ENCODE data around the gene C16orf82. TPM values are rescaled to one million over a fixed set of nuclear protein-coding genes. Genes with fewer than 3 reads are reported as not detected.

C16orf82 gene
- polyA plus RNA-seq, 1 of the 3 experiments (the other 2 are of a cell fraction), result not detected

GRCh38 chr16:27025581-27025980, 41.1 kb upstream of the C16orf82 start:
- H3K79me2 ChIP-seq (ENCODE audit: insufficient read depth), result no peaks in the 10 kb centered on the region
- no peak overlapping the region for H3K9ac ChIP-seq
- WGBS (ENCODE audit: low lambda C conversion rate), result 1% methylated on average over 6 of the region's 6 CpGs
- H3K4me3 ChIP-seq (ENCODE audit: low read depth in 2 of 2, low read length in 1 of 2), result no peak overlapping the region
- no peaks in the 10 kb centered on the region for H3K9me2 ChIP-seq
- no peaks in the 10 kb centered on the region for H4K20me1 ChIP-seq (ENCODE audit: insufficient read depth)
- H3K27ac ChIP-seq (ENCODE audit: low read depth in 2 of 2, low read length in 1 of 2), result no peak overlapping the region
- H3K4me2 ChIP-seq, result no peak overlapping the region
- H3K9me3 ChIP-seq, result no peaks in the 10 kb centered on the region
- H3K36me3 ChIP-seq (replicated peaks in 1 of 2; ENCODE audit: control insufficient read depth in 1 of 2, insufficient read depth in 2 of 2, low read length in 1 of 2), result no peaks in the 10 kb centered on the region
- H2AFZ ChIP-seq (ENCODE audit: low read depth), result no peak overlapping the region
- DNase-seq, result no peak
- ChIA-PET CTCF (no interaction called here), POLR2A (no interaction called here)
- no peaks in the 10 kb centered on the region for H3K4me1 ChIP-seq (ENCODE audit: control insufficient read depth in 1 of 2, insufficient read depth in 2 of 2, low read depth in 1 of 2, low read length in 1 of 2)
- H3F3A ChIP-seq (replicated peaks; ENCODE audit: insufficient read depth), result no peaks in the 10 kb centered on the region
- TF ChIP-seq SIN3A (IDR thresholded peaks at IDR 0.05; ENCODE audit: borderline replicate concordance, low read depth, low read length) (no peak), ZBTB33 (IDR thresholded peaks at IDR 0.05; ENCODE audit: borderline replicate concordance, low read depth) (no peak), TAF1 (IDR thresholded peaks at IDR 0.05; ENCODE audit: borderline replicate concordance, low read depth, low read length) (no peak), TCF12 (IDR thresholded peaks at IDR 0.05) (no peak), JUND (IDR thresholded peaks at IDR 0.05) (no peak), RCOR1 (IDR thresholded peaks at IDR 0.05; ENCODE audit: low read length) (no peak), EP300 (IDR thresholded peaks at IDR 0.05; ENCODE audit: borderline replicate concordance in 1 of 2, low read depth in 1 of 2, low read length in 1 of 2) (no peak), CHD2 (IDR thresholded peaks at IDR 0.05; ENCODE audit: low read length, partially characterized antibody) (no peak), GATA2 (CRISPR knock-in tag; IDR thresholded peaks at IDR 0.05) (no peak), MEF2A (IDR thresholded peaks at IDR 0.05; ENCODE audit: borderline replicate concordance, low read depth) (no peak), PBX3 (IDR thresholded peaks at IDR 0.05) (no peak), FOSL2 (IDR thresholded peaks at IDR 0.05; ENCODE audit: borderline replicate concordance, low read depth) (no peak), FOXM1 (IDR thresholded peaks at IDR 0.05; ENCODE audit: low read depth) (no peak), YY1 (IDR thresholded peaks at IDR 0.05; ENCODE audit: low read depth) (no peak)
- TF ChIP-seq, protein P1, sequence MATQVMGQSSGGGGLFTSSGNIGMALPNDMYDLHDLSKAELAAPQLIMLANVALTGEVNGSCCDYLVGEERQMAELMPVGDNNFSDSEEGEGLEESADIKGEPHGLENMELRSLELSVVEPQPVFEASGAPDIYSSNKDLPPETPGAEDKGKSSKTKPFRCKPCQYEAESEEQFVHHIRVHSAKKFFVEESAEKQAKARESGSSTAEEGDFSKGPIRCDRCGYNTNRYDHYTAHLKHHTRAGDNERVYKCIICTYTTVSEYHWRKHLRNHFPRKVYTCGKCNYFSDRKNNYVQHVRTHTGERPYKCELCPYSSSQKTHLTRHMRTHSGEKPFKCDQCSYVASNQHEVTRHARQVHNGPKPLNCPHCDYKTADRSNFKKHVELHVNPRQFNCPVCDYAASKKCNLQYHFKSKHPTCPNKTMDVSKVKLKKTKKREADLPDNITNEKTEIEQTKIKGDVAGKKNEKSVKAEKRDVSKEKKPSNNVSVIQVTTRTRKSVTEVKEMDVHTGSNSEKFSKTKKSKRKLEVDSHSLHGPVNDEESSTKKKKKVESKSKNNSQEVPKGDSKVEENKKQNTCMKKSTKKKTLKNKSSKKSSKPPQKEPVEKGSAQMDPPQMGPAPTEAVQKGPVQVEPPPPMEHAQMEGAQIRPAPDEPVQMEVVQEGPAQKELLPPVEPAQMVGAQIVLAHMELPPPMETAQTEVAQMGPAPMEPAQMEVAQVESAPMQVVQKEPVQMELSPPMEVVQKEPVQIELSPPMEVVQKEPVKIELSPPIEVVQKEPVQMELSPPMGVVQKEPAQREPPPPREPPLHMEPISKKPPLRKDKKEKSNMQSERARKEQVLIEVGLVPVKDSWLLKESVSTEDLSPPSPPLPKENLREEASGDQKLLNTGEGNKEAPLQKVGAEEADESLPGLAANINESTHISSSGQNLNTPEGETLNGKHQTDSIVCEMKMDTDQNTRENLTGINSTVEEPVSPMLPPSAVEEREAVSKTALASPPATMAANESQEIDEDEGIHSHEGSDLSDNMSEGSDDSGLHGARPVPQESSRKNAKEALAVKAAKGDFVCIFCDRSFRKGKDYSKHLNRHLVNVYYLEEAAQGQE (IDR thresholded peaks at IDR 0.05; ENCODE audit: low read depth, low read length), result no peak
- TF ChIP-seq, protein P2, sequence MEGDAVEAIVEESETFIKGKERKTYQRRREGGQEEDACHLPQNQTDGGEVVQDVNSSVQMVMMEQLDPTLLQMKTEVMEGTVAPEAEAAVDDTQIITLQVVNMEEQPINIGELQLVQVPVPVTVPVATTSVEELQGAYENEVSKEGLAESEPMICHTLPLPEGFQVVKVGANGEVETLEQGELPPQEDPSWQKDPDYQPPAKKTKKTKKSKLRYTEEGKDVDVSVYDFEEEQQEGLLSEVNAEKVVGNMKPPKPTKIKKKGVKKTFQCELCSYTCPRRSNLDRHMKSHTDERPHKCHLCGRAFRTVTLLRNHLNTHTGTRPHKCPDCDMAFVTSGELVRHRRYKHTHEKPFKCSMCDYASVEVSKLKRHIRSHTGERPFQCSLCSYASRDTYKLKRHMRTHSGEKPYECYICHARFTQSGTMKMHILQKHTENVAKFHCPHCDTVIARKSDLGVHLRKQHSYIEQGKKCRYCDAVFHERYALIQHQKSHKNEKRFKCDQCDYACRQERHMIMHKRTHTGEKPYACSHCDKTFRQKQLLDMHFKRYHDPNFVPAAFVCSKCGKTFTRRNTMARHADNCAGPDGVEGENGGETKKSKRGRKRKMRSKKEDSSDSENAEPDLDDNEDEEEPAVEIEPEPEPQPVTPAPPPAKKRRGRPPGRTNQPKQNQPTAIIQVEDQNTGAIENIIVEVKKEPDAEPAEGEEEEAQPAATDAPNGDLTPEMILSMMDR (IDR thresholded peaks at IDR 0.05), result no peak
- no peaks in the 10 kb centered on the region for H3K27me3 ChIP-seq (ENCODE audit: insufficient read depth)
